GM04504 (cell line): ENCODE data around the gene PSMC3.

Experiments used
- DNase-seq: peaks from one replicate; pipeline ENCODE4 v3.0.0-alpha.2; 2012; ENCODE audit warnings: low read depth

The PSMC3 gene

GRCh38 chr11:47413351-47413750, 12.9 kb downstream of the PSMC3 start:
- DNase-seq: no peak

- no peak for DNase-seq
Observed at GRCh38 chr11:47411884-47412746, 14.1 kb downstream of the PSMC3 start.

DNA sequence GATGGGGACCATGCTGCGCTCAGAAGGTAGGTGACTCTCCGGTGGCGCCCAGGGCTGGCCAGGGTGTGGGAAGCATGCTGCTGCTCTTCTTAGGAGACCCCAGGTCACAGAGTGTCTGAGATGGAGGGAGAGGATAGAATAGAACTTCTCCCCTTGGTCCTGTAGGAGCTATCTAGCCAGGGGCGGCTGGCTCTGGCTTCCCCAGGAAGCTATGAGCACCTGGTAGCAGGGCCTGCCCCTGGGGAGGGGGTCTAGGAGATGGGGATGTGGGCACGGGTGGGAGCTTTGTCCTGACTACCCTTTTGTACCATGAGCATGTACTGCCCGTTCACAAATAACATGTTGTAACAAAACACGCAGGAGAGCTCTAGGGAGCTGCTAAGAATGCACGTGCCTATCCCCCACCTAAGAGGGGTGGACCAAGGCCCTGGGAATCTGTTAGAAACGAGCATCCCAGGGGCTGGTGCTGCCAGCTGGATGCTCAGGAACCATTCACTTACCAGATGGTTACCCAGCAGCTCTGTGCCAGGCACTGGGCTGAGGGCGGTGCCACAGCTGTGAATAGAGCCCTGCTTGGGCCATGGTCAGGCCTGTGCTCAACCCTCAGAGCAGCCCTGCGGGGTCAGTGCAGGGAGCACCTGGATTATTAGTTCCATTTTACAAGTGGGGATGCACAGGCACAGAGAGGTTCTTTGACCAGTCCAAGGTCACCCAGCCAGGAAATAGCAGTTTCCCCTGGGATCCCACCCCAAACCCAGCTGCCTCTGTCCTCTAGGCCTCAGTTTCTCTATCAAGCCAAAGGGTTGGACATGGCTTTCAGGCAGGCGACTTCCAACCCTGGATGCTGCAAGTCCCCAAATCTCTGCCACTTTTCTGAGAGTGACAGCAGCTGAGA, 15.6 kb downstream of the PSMC3 start:
- no peak for DNase-seq

- DNase-seq: no peak
Observed at GRCh38 chr11:47409440-47410369, 16.5 kb downstream of the PSMC3 start.

DNA sequence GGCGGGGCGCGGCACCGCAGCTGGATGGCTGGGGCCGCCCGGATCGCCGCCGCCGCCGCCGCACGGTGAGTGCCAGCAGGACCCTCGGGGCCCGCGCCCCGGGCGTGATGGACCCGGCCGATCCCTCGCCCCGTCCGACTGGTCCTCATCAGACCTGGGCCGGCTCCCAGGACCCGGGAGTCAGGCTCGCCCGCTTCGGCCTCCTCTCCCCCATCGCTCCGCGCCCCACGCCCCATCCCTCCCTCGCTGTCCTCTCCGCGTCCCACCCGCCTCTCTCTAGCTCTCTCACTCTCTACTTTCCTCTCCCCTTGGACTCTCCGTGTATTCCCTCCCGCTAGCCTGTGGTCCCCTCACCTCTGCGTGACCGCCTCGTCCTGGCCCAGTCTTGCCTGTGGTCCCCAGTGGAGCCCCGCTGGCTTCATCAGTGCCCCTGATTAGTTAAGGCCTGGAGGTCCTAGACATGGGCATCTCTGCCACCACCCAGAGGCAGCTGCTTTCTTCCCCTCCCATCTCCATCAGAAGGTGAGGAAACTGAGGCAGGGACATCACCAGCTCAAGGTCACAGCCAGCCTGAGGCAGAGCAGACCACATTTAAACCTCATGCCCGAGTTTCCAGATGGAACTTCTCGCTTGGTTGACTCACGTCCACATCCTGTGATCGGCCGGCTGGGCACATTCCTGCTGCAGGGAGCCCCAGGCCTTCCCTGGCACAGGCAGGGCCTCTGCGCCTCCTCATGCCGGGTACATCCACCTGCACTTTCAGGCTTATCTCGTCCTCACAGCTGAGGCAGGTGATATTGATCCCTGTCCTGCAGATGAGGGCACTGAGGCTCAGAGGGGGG, 17.4 kb downstream of the PSMC3 start:
- peak; percentile 67 for DNase-seq

DNA sequence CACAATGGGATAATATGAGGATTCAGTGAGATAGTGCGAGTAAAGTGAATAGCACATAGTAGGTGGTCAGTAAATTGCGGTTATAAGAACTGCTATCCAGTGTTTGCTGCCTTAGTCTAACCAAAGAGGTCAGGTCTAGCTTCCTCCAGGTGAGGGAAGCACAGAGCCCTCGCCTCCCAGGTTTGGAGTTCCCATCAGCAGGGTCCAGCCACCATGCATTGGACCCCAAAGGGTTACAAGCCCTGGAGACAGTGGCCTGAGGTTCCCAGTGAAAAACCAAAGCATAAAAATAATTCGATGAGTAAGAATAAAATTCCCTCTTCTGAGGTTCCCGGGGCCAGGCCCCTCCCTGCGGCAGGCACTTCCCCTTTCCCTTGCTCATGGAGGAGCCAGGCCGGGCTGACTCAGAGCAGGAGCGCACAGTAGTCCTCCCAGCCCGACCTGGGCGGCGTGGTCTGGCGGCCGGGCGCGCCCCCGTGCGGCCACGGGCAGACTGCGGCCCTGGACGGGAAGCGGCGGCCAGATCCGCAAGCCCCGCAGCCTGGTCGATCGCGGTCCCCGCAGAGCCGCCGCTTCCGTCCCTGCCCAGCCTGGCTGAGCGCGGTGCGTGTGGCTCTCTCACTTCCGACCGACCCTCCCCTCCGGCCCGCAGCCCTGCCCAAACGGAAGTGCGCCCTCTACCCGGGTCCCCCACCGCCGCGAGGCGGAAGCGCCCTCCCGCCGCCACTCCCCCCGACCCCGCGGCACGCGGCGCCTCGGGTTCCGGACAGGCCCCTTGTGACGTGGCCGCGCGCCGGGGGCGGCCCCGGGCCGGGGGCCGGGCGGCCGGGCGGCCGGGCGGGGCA, 18.3 kb downstream of the PSMC3 start, which contains the start of gene SLC39A13:
SLC39A13 (plus strand) TSS at position 845 of the 845 bp plus-strand sequence. CDS start 1,505 bp downstream, outside the sequence.
- peak; percentile 90 for DNase-seq

DNA sequence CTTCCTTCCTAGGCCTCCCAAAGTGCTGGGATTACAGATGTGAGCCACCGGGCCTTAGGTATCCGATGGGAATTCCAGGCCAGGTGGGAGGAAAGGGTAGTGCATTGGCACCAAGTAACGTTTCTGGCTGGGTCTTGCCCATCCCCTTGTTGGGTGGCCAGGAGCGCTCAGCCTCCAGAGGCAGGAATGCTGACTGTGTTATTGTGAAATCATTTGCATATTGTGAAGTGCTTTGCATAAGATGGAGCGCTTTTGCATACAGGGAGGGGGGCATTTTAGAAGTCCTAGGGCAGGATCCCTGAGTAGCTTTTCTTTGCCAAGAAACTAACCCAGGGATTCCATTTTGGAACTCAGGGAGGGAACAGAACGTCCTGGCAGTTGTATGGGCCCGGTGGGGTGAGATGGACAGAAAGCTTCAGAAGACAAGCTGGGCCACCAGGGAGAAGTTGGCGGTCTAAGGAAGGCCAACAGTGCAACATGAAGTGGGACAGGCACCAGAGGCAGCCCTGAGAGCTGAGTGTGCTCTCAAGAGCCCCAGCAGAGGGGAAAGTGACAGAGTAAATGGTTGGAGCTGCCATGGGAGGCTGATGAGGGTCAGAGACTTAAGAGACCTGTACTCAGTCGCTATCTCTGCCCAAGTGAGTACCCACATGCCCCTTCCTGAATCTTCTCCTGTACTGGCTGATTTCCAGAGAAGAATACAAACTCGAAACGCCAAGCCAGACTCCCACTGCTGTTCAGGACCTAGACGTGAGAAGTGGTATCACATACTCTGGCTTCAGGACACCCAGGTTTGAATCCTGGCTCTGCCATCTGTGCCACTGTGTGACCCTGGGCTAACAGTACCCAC, 19.1 kb downstream of the PSMC3 start:
- no peak for DNase-seq

DNA sequence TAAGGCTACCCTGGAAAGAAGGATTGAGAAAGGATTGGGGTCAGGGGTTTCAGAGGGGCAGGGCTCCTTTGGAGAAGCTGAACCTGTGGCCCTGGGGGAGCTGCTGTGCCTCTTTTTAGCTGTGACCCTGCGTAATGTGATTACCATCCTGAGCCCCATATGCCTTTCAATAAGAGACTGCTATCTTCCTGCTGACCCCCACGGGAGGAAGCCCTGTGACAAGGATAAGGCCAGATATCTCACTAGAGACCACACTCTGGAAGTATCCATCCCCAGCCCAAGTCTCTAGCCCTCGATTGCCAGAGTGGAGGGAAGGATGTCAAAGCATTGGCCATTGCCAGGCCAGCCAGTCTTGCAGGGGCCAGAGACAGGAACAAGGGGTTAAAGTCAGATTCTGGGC, 22.7 kb downstream of the PSMC3 start:
- no peak for DNase-seq

DNA sequence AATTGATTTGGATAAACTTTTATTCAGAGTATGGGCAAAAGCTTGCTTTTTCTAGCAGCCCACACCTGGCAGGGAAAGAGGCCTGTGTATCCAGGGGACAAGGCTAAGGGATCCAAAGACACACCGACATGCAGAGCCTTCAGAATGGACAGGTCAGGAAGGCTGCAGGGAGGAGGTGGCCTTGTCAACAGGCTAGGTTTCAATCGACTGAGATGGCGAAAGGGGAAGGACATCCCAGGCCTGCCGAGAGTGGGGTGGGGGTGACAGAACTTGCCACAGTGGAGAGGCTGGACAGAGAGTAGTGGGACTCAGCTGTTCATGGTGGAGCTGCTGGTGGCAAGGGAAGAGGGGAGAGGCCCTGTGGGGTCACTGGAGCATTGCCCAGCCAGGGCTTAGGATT, 23.1 kb downstream of the PSMC3 start:
- no peak for DNase-seq

DNA sequence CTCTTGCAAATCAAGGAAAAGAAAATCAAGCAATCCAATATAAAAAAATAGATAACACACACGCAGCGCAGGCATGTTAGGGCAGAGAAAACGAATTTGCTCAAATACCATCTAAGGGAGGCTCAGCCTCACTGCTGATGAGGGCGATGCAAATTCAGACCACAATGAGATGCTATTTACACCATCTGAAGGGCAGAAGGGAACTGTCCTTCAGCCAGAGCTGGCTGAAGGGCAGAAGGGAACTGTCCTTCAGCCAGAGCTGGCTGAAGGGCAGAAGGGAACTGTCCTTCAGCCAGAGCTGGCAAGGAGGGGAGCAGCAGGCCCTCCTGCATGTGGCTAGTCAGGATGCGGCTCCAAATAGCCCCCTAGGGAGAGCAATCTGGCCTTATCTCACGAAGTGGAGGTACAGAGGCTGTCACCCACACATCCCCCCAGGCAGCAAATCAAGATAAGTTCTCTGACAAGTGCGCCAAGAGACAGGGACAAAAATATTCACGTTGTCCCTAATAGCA, 25.4 kb downstream of the PSMC3 start:
- no peak for DNase-seq

DNA sequence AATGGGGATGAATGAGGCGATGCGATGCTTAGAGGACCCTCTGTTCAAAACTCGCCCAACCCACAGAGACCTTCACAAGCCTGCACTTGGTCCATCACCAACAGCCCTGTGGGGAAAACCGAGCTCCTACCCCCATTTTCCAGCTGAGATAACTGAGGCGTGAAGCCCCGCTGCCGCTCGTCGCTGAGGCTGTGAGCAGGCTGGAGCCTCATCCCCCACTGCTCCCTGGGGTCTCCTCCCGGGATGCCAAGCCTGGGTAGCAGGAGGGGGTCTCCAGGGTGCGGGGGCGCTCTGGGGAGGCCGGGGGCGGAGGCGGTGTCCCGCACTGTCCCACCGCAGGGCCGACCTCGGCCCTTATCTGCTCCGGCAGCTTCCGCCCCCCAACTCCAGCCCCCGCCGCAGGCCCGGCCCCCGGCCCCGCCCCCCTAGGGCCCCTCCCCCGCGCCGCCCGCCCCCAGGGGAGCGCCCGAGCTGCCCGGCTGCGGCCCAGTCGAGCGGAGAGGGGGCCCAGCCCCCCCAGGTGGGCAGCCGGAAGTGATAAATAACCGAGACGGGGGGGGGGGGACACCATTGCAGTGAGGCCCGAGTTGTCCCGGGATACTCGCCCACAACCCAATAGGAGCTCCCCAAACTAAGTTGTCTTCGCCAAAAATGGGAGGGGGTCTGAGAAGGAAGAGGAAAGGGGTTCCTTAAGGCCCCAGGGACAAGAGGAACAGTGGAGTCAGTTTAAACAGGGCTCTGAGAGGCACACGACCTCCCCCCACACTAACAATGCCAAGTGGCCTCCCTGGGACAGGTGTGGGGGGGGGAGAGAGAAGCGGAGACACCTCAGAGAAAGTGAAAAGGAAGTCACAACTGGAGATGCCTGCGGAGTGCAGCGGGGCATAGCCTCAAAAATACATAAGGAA, 26.1 kb downstream of the PSMC3 start:
- DNase-seq: no peak

- DNase-seq: no peak
Observed at GRCh38 chr11:47398551-47398950, 27.7 kb downstream of the PSMC3 start.

- DNase-seq: no peak
Observed at GRCh38 chr11:47398011-47398410, 28.2 kb downstream of the PSMC3 start.

DNA sequence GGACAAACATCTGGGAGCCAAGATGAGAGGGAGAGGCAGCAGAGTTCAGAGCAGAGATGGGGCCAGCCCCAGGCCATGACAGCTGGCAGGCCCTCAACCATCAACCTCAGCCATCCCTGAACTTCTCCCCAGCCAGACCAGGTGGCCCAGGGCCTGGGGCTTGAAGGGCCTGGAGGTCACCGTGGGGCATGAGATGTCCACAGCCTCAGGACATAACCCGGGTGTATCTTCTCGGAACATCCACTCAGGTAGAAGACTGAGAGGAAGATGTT, 30.3 kb downstream of the PSMC3 start:
- no peak for DNase-seq

GRCh38 chr11:47395223-47396048, 30.8 kb downstream of the PSMC3 start:
- no peak for DNase-seq

GRCh38 chr11:47394322-47395222, 31.7 kb downstream of the PSMC3 start:
- no peak for DNase-seq
